Esophagus squamous epithelium (tissue), 4 donors: ENCODE data around the gene GRB2.

Source experiments
- POLR2A ChIP-seq, 4 donors: fragments of 450-650 bp; IDR thresholded peaks; one replicate each; pipeline ENCODE4 v1.6.1; 2017; ENCODE audit warnings: antibody characterized with exemption in 4 of 4, mild to moderate bottlenecking in 4 of 4, moderate library complexity in 3 of 4
- TF ChIP-seq, protein P1 (sequence below), 6 experiments: fragments of 450-650 bp in 4 of 6; fragments of 200-600 bp in 2 of 6; sonication (generic) in 2 of 6; IDR thresholded peaks; one replicate each; pipeline ENCODE4 v1.5.1; 2016 to 2019; ENCODE audit warnings: antibody characterized with exemption in 6 of 6, mild to moderate bottlenecking in 4 of 6, moderate library complexity in 4 of 6

DNA sequence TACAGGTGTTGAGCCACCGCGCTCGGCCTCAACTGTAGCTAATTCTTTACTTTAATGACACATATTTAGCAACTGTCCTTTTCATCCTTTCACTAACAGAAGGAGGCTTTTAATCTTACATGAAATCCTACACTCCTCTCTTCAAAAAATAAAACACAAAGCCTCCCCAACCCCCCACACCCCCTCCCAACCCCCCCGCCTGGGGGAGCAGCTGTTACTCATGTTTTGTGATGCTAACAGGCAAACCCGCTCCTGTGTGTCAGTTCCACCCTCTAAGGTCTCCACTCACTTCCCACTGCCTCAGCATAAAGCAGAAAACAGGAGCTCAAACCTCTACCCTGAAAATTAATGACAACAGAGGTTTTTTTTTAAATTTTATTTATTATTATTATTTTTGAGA, 60.8 kb downstream of the GRB2 start:
- TF ChIP-seq, protein P1, sequence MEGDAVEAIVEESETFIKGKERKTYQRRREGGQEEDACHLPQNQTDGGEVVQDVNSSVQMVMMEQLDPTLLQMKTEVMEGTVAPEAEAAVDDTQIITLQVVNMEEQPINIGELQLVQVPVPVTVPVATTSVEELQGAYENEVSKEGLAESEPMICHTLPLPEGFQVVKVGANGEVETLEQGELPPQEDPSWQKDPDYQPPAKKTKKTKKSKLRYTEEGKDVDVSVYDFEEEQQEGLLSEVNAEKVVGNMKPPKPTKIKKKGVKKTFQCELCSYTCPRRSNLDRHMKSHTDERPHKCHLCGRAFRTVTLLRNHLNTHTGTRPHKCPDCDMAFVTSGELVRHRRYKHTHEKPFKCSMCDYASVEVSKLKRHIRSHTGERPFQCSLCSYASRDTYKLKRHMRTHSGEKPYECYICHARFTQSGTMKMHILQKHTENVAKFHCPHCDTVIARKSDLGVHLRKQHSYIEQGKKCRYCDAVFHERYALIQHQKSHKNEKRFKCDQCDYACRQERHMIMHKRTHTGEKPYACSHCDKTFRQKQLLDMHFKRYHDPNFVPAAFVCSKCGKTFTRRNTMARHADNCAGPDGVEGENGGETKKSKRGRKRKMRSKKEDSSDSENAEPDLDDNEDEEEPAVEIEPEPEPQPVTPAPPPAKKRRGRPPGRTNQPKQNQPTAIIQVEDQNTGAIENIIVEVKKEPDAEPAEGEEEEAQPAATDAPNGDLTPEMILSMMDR (IDR thresholded peaks at IDR 0.05): no peak
- no peak for TF ChIP-seq POLR2A (IDR thresholded peaks at IDR 0.05)
